Retinal pigment epithelial cell (primary cell): ENCODE results near the gene CCDC136.

Experiments used
- DNase-seq: peaks from one replicate; pipeline ENCODE4 v3.0.0-alpha.2; 2010; ENCODE audit warnings: low read depth
- H3K4me3 ChIP-seq: 2 replicates; pipeline ENCODE4 v1.5.1; 2011; ENCODE audit warnings: mild to moderate bottlenecking, low read length, control low read depth, moderate library complexity
- TF ChIP-seq, protein P1 (sequence below): conservative IDR thresholded peaks from 2 replicates; pipeline ENCODE4 v1.5.1; 2011; ENCODE audit warnings: low read depth, low read length, control low read depth, inconsistent platforms

CCDC136 gene

DNA sequence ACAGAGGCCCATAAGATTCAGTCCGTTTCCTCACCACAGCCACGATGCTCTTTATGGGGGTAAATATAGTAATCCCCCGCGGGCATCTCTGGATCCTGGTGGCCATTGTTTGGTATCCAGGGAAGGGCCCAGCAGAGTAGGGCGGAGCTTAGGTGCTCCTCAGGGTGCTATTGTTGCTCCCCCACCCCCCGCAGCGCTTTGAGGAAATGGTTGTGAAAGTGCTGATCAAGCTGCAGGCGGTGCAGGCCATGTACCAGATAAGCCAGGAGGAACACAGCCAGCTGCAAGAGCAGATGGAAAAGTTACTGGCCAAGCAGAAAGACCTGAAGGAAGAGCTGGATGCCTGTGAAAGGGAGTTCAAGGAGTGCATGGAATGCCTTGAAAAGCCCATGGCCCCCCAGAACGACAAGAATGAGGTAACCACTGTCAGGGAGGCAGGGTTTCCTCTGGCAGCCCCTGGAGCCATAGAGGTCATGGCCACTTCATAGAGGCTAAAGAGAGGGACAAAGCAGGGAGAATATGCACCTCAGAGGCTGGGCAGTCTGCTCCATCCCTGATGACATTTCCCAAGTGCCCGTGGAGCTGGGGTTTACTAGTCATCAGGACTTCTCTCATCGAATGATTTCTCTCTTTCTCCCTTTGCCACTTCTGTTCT, 20.9 kb downstream of the CCDC136 start:
- no peak for DNase-seq

DNA sequence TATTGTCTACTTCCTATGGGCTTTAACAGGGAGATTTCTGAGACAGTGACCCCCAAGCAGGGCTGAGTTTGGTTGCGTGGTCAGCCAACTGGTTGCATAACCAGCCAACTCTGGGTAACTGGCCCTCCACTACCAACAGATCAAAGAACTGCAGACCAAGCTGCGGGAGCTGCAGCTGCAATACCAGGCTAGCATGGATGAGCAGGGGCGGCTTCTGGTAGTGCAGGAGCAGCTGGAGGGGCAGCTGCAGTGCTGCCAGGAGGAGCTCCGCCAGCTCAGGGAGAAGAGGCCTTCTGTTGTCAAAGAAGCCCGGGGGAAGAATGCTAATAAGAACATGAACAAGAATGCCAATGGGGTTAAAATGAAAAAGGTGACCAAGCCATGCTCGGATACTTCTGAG, 22.7 kb downstream of the CCDC136 start:
- no peak for DNase-seq
- TF ChIP-seq, protein P1, sequence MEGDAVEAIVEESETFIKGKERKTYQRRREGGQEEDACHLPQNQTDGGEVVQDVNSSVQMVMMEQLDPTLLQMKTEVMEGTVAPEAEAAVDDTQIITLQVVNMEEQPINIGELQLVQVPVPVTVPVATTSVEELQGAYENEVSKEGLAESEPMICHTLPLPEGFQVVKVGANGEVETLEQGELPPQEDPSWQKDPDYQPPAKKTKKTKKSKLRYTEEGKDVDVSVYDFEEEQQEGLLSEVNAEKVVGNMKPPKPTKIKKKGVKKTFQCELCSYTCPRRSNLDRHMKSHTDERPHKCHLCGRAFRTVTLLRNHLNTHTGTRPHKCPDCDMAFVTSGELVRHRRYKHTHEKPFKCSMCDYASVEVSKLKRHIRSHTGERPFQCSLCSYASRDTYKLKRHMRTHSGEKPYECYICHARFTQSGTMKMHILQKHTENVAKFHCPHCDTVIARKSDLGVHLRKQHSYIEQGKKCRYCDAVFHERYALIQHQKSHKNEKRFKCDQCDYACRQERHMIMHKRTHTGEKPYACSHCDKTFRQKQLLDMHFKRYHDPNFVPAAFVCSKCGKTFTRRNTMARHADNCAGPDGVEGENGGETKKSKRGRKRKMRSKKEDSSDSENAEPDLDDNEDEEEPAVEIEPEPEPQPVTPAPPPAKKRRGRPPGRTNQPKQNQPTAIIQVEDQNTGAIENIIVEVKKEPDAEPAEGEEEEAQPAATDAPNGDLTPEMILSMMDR = no peak
- H3K4me3 ChIP-seq = no peak overlapping the region

More for the DNA sequence above, 20.9 kb downstream of the CCDC136 start:
- TF ChIP-seq, protein P1 = no peak
- H3K4me3 ChIP-seq = no peak overlapping the region

DNA sequence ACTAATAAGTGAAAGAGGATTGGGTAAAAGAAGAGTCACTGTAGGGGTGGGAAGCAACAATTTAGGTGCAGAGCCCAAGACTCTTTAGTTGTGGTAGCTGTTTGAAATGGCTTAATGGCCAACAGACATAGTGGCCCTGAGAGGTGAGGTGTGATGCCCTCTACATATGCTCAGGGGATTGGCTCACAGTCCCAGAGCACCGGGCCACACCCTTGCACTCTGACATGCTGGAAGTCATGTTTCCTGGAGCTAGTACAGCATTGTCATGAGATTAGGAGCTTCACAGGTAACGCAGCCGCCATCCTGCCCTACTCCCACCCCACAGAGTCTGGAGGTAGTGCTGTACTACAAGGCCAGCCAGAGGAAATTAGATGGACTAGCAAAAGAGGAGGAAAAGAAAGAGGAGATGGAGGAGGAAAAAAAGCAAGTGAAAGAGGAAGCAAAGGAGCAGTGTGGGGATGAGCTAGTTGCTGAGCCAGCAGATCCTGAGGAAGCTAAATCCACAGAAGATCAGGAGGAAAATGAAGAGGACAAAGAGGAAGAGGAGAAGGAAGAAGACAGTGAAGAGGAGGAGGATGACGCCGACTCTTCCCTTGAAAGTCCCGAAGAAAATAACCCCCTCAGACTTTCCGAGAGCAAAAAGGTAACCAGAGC, 23.6 kb downstream of the CCDC136 start:
- TF ChIP-seq, protein P1 = no peak
- no peak for DNase-seq
- no peak overlapping the region for H3K4me3 ChIP-seq

DNA sequence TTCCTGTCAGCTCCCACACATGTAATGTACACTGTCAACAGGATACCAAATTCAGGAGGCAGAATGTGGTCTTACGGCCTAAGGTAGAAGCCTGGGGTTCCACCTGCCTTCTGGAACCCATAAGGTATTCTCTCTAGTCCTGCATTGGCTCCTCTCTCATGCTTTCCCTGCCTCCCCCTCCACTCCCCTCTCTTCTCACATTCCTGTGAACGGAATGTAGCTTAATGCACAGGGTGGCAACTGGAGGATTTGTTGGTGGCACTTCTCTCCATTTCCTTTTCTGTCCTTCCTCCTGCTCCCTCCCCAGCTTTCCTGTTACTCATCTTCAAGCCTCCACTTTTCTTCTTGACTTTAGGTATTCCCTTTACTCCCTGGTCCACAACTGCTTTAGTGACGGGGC, 26.9 kb downstream of the CCDC136 start:
- H3K4me3 ChIP-seq = no peak overlapping the region
- DNase-seq = no peak
- TF ChIP-seq, protein P1 = no peak

DNA sequence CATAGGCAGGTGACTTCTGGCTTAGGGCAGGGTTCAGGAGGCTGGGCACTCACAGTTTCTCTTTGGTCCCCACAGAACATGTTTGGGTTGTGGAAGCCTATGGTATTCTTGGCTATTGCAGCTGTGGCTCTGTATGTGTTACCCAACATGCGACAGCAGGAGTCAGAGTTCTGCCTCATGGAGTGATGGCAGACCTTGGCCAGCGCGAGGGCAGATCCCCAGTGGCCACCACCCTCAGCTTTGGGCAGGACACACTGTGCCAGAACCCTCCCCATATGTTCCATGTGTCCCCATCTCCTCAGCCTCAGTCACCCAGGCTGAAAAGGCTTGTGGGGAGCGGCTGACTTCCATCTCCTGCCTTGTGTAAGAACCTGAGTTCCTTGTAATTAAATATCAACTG, 30.0 kb downstream of the CCDC136 start:
- TF ChIP-seq, protein P1 = no peak
- no peak overlapping the region for H3K4me3 ChIP-seq
- no peak for DNase-seq

DNA sequence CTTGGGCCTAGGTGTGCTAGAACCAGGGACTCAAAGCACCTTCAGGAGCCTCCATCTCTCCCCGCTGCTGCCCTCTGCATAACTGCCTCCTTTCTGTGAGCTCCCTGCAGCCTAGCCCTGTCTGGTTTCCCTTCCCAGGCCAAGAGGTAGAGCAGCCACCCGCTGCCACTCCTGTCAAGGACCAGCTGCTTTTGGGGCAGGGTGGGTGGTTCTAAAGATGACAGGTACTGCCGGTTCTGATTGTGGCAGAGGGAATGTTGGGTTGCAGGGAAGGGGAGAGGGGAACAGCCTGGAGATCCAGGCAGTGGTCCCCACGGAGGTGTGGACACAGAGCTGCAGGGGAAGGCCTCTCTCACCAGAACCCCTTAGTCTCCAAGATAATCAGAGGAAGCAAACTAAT, 34.7 kb downstream of the CCDC136 start:
- no peak overlapping the region for H3K4me3 ChIP-seq
- no peak for DNase-seq
- TF ChIP-seq, protein P1 = no peak

DNA sequence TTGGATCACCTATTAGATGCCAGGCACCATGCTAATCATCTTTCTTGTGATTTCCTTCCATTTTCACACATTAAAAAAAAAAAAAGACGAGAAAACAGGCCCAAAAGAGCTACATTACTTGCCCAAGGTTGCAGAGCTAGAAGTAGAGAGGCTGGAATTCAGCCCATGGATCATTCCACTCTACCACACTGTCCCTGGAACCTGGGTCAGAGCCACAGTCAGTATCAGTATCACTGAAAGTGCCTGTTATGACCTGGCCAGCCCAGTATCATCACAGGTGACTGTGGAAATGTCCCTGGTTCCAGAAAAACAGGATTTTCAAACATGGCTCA, 35.1 kb downstream of the CCDC136 start:
- no peak overlapping the region for H3K4me3 ChIP-seq
- DNase-seq = no peak
- TF ChIP-seq, protein P1 = no peak
